ENCODE results near the gene CHKB.
"Not testable (repeated sequence)": the region's sequence is repeated elsewhere in the genome, so short reads cannot be mapped to it uniquely, and the experiment has no call there.

CHKB gene

DNA sequence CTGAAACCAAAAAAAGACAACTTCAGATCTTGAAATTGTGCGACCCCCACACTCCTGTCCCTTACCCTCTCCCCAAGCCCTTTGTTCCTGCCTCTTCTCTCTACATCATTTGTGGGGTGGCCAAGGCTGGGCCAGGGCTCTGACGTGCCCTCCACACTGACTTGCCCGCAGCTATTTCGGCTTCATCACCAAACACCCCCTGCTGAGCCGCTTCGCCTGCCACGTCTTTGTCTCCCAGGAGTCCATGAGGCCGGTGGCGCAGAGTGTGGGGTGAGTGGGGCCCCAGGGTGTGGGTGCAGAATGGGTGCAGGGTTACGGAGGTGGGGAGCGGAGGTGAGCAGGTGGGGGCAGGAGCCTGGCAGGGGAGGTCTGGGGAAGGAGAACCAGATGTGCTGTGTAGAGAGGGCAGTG is 27.4 kb upstream of the CHKB start:
- TF ChIP-seq, protein P1, sequence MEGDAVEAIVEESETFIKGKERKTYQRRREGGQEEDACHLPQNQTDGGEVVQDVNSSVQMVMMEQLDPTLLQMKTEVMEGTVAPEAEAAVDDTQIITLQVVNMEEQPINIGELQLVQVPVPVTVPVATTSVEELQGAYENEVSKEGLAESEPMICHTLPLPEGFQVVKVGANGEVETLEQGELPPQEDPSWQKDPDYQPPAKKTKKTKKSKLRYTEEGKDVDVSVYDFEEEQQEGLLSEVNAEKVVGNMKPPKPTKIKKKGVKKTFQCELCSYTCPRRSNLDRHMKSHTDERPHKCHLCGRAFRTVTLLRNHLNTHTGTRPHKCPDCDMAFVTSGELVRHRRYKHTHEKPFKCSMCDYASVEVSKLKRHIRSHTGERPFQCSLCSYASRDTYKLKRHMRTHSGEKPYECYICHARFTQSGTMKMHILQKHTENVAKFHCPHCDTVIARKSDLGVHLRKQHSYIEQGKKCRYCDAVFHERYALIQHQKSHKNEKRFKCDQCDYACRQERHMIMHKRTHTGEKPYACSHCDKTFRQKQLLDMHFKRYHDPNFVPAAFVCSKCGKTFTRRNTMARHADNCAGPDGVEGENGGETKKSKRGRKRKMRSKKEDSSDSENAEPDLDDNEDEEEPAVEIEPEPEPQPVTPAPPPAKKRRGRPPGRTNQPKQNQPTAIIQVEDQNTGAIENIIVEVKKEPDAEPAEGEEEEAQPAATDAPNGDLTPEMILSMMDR (IDR thresholded peaks at IDR 0.05; ENCODE audit: insufficient read depth, low read depth, low read length, missing control alignments), result no peak
- no peak for DNase-seq (ENCODE audit: low read depth)
- H3K4me3 ChIP-seq (ENCODE audit: low read length), result no peak overlapping the region

DNA sequence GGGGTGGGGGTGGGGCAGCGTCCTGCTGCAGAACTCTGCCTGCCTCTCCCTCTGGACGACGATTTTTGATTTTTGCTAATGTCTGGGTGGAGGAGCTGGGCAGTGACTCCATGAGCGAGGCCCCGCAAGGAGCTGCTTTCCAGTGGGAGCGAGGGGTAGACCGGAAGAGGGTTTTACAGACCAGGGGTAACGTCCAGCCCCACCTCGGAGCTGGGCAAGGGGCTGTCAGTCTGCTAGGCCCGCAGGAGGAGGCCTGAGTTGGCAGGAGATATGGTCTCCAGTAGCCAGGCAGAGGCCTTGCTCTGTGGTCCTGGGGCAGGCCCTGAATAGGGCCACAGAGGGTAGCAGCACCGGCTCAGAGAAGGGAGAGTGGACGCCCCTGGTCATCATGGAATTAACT is 26.9 kb upstream of the CHKB start:
- H3K4me3 ChIP-seq (ENCODE audit: low read length), result no peak overlapping the region
- no peak for DNase-seq (ENCODE audit: low read depth)
- TF ChIP-seq, protein P1 (IDR thresholded peaks at IDR 0.05; ENCODE audit: insufficient read depth, low read depth, low read length, missing control alignments), result no peak

DNA sequence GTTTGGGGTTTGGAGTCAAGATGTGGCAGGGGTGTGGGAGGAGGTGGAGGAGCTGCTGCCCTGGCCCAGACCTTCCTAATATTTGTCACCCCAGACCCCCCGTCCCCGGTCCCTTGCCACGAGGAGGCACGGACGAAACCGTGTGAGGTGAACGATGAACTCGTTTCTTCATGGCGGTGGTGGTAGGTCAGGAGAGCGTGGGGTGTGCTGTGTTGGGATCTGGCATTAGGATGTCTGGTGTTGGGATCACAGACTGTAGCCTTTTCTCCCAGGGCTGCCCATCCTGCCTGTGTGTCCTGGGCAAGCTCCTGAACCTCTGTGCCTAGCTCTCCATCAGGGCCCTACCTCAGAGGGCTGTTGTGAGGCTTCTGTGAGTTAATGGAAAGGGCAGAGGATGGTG is 26.3 kb upstream of the CHKB start:
- TF ChIP-seq, protein P1 (IDR thresholded peaks at IDR 0.05; ENCODE audit: insufficient read depth, low read depth, low read length, missing control alignments), result no peak
- no peak for DNase-seq (ENCODE audit: low read depth)
- H3K4me3 ChIP-seq (ENCODE audit: low read length), result no peak overlapping the region

DNA sequence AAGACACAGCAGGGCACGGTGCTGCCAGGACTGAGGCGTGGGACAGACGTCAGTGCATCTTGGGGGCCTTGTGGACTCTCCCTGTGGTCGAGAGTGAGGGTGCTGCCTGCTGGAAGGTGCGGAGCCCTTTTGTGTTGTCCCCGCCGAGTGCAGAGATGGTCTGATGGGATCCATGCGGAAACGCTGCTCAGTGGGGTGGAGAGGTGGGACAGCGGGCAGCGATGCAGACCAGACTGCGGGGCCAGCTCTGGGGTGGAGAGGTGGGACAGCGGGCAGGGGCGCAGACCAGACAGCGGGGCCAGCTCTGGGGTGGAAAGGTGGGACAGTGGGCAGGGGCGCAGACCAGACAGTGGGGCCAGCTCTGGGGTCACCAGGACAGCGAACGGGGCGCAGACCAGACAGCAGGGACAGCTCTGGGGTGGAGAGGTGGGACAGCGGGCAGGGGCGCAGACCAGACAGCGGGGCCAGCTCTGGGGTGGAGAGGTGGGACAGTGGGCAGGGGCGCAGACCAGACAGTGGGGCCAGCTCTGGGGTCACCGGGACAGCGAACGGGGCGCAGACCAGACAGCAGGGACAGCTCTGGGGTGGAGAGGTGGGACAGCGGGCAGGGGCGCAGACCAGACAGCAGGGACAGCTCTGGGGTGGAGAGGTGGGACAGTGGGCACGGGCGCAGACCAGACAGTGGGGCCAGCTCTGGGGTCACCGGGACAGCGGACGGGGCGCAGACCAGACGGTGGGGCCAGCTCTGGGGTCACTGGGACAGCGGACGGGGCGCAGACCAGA is 25.6 kb upstream of the CHKB start:
- not testable (repeated sequence) for H3K4me3 ChIP-seq (ENCODE audit: low read length); DNase-seq (ENCODE audit: low read depth)

DNA sequence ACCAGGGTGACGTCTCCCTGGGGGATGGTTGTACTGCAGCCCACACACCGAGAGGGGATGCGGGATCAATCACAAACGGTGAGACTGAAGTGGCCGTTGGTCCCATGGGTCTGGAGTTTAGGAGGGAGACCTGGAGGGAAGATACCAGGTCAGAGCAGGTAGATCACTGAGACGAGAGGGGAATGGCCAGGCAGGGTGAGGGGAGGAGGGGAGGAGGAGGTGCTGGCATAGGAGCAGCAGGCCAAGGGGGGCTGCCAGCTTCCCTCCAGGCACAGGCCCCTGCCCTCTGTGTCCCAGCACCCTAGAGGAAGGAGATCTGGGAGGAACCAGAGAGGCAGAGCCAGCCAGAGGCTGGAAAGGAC is 25.0 kb upstream of the CHKB start:
- H3K4me3 ChIP-seq (ENCODE audit: low read length), result no peak overlapping the region
- no peak for DNase-seq (ENCODE audit: low read depth)
- TF ChIP-seq, protein P1 (IDR thresholded peaks at IDR 0.05; ENCODE audit: insufficient read depth, low read depth, low read length, missing control alignments), result no peak

DNA sequence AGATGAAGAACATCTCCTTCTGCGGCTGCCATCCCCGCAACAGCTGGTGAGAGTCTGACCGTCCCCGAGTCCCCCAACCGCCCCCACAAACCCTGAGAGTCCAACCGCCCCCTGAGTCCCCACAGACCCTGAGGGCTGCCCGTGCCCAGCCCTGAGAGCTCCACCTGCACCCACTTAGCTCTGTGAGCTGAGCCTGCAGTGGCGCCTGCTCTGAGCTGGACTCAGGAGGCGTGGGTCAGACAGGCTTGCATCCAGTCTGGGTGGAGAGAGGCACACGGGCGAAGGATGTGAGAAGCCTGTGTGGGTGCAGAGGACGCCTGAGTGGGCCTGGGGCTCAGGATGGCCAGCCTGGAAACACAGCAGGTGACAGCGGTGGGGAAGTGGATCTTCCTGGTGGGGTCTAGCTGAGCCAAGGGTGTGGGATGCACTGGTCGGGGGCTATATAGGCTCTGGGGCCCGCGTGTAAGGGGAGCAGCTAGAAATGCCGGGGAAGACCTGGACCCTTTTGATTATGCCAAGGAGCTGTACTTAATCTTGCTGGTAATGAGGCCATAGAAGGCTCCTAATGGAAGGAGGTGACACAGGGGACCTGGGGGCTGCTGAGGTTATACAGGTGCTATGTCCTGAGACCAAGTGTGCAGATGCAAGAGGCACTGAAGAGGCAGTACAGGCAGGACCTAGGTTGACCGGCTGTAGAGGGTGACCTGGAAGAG is 24.5 kb upstream of the CHKB start:
- TF ChIP-seq, protein P1 (IDR thresholded peaks at IDR 0.05; ENCODE audit: insufficient read depth, low read depth, low read length, missing control alignments), result no peak
- DNase-seq (ENCODE audit: low read depth), result no peak
- H3K4me3 ChIP-seq (ENCODE audit: low read length), result no peak overlapping the region

DNA sequence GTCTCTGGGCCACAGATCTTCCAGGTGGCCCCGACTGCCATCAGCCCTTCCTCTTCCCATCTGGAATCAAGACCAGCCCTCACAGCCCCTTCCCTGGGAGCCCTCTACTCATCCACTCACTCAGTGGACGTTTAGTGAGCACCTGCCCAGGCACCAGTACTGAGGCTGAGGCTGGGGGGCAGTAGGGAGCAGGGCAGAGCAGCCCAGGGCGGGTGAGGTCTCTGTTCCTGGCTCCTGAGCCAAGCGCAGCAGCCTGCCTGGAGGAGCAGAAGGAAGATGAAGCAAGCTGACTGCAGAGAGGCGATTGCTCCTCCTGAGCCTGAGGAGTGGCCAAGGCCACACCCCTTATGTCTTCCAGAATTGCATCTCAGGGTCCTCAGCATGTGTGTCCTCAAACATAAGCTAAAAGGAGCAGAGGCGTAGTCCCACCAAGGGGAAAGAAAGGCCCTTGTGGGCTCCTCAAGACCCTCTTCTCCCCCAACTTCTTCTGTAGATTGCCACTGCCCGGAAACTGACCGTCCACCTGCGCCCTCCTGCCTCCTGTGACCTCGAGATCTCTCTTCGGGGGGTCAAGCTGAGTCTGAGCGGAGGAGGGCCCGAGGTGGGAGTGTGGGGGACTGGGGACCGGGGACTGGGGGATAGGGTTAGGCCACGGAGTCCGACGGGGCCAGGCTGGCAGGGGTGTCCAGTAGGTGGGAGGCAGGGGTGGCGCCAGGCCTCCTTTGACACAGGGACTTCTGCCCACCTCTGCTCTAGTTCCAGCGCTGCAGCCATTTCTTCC is 23.7 kb upstream of the CHKB start:
- no peak overlapping the region for H3K4me3 ChIP-seq (ENCODE audit: low read length)
- DNase-seq (ENCODE audit: low read depth), result no peak
- TF ChIP-seq, protein P1 (IDR thresholded peaks at IDR 0.05; ENCODE audit: insufficient read depth, low read depth, low read length, missing control alignments), result peak; percentile 10

Data from epithelial cell of esophagus (primary cell).